Activated CD4-positive, alpha-beta T cell treated with anti-CD3 and anti-CD28 coated beads for 24 hours (primary cell): ENCODE results near the gene BCKDK.
A peak's percentile ranks its signal among the peaks of the same experiment; 100 is the strongest.

Experiments used
- DNase-seq, 2 donors: peaks; one replicate each; pipeline ENCODE4 v3.0.0-alpha.2; 2020; ENCODE audit warnings: low read depth in 2 of 2

The BCKDK gene

DNA sequence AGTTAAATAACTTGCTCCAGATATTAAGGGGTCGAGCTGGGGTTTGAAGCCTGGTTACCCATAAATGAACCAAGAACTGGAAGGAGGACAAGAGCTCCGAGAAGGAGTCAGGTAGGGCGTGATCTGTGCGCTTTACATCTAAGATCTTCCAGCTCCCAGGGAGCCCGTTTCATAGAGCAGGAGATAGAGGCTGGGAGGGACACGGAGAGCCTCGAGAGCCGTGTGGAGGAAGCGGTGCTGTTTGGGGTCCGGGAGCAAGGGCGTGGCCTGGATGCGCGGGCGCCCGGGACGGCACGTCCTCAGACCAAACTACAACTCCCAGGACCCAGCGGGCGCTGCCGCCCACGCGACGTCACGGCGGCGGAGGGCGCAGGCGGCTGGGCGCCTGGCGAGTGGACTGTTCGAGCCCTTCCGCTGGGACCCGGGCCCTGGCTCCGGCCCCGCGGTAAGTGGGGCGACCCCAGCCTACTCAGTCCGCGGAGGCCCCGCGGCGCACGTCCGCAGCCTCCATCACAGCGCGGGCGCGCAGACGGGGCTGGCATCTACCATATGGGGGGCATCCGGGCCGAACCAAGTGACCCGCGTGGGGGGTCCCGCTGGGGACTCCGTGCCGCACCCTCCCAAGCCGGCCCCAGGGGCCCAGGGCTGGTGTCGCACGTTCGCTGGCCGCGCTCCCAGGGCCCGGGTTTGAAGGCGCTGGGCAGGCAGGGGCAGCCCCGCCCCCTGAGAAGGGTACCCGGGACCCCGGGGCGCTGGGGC, at the start of gene BCKDK:
BCKDK (plus strand) TSS at position 352 of the 759 bp plus-strand sequence. CDS start 838 bp downstream, outside the sequence.
- DNase-seq, result peak; percentile 67 to 73

DNA sequence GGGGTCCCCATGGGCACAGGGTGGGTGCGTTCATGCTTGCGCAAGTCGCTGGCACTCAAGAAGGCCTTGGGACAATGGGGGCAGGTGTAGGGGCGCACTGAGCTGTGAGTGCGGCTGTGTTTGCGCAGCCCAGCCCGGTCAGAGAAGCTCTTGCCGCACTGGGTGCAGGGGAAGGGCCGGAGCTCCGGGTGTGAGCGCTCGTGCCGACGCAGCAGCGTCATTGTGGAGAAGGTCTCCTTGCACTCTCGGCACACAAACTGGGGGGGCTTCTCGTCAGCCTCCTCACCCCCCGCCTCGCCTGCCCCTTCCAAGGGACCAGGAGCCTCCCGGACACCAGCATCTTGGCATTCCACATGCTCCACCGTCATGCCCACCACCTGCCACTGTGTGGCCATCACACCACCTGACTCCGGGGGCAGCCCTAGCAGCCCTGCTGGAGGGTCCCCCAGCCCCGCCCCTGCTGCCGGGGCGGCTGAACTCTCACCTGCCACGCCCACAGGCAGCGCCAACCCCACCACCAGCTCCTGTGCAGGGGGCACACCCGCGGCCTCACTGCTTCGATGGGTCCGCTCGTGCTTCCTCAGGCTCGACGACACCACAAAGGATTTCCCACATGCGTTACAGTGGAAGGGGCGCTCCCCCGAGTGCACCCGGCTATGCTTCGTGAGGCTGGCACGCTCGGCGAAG, 46.9 kb upstream of the BCKDK start:
- no peak for DNase-seq

DNA sequence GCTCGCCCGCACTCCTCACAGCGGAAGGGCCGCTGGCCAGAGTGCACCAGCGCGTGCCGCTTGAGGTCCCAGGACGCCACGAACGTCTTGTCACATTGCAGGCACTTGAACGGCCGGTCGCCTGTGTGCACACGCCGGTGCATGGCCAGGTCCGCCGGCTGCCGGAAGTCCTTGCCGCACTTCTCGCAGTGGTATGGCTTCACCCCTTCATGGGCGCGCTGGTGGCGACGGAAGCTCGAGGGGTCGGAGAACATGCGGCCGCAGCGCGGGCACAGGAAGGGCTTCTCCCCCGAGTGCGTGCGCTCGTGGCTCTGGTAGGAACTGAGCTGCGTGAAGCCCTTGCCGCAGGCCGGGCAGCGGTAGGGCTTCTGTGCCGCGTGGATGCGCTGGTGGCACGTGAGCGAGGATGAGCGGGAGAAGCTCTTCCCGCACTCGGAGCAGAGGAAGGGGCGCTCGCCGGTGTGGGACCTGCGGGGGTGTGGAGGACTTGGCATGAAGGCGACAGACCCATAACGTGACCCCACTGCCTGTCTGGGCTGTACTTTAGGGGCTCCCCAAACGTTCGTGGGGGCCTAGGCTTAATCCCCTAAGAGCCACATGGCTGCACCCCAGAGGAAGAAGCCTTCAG, 46.3 kb upstream of the BCKDK start:
- no peak for DNase-seq

DNA sequence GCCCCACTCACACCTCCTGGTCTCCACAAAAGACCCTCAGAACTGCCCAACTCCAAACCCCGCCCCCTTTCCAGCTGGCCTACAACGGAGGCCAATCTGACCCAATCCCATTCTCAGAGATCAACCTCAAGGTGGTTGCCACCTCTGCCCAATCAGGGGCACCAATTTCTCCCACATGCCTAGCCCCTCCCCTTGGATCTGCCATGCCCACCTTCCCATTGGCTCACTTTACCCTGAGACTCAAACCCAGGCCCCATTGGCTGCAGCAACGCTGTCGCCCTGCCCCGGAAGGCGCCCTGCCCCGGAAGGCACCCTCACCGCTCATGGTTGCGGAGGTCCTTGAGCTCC, 44.7 kb upstream of the BCKDK start:
- no peak for DNase-seq

DNA sequence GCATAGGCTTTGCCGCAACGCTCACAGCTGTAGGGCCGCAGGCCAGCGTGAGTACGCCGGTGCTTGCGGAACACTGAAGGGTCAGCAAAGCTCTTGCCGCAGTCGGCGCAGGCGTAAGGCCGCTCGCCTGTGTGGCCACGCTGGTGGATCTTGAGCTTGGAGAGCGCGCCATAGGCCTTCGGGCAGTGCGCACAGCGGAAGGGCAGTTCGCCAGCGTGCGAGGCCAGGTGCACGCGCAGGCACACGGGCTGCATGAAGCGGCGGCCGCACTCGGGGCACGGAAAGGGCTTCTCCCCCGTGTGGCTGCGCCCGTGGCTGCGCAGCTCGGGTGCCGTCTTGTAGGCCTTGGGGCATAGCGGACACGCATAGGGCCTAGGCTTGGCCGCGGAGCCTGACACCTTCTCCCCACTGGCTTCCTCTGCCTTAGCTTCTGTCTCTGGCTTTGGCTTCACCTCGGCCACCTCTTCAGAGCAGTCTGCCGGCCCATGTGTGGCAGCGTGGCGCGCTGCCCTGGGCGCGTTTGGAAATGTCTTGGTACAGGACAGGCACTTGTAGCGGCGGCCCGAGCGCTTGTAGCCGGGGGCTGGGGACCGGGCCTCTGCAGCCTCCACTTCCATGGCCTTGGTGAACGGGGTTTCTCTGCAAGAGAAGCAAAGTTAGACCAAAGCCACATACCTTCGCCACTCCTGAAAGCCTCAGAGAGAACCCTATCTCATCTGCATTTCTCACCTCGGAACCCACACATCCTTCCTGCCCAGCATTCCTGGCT, 44.2 kb upstream of the BCKDK start:
- DNase-seq, result no peak

DNA sequence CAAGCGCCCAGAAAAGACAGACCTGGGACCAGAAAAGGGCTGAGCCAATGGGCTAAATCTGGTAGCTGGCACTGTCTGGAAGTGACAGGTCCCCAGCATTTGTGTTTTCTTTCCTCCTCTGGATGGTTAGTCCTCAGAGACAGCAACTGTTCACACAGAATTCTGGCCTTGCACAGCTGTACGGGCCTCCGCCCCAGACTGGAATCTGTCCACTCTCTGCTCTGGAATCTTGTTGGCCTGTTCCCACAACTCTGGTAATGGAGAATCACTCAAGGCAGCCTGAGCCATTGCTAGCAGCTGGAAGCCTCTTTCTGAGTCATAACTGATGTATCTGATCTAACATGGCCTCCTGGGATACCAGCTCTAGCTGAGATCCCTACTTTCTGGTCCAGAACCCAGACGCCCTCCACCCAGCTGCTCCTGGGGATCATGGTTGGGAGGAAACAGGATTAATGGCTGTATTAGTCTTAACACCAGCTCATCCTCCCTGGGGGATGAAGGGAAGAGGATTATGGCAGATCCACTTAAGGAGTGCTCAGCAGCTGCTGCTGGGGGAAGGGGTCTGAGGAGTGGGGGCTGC, 43.2 kb upstream of the BCKDK start:
- DNase-seq, result no peak

DNA sequence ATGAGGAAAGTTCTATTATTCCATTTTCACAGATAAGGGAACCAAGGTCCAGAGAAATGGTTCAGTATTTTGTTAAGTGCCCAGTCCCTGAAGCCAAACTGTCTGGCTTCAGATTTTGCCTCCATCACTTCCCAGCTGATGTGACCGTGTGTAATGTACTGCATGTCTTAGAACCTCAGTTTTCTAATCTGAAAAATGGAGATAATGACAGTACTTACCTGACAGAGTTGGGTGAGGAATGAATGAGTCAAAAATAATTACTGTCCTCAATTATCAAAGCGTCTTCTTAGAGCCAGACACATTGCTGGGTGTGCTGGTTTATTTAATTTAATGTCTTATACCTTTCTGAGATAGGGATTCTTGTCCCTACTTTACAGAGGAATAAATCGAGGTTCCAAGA, 40.8 kb upstream of the BCKDK start:
- no peak for DNase-seq

DNA sequence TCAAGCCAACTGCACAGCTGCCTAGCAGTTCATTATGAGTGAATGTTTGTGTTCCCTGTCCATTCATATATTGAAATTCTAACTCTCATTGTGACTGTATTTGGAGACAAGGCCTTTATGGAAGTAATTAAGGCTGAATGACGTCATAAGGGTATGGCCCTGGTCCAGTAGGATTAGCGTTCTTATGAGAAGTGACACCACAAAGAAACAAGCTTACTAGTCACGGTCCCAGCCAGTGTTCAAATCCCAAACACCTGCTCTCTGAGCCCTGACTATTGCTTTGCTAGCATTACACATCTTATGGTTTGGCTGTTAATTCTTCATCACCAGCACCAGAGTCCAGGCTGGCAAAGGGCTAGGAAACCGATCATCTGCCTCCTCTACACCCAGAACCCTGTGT, 36.3 kb upstream of the BCKDK start:
- no peak for DNase-seq

DNA sequence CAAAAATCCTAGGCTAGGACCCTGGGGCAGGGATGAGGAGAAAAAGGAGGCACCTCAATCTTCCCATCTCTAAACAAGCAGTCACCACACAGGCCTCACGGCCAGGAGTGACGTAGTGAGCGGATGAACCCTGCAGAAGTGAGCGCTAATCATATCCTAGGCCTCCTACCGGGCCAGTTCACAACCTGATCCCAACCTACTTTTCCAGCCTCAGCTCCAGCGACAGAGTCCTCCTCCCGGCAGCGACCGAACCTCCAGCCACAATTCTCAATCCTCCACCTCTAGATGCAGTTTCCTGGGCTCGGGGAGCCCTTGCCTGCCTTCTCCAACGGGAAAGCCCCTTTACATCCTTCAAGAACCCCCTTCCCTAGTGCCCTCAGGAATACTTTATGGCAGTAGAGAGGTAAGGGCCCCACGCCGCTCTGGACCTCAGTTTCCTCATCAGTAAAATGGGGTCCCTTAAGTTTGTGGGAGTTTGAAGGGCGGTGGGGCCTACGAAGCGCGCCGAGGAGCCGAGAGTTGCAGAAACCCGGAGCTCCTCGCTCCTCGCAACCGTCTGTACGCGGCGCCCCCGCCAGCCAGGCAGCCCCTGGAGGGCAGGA, 35.5 kb upstream of the BCKDK start:
- no peak for DNase-seq

DNA sequence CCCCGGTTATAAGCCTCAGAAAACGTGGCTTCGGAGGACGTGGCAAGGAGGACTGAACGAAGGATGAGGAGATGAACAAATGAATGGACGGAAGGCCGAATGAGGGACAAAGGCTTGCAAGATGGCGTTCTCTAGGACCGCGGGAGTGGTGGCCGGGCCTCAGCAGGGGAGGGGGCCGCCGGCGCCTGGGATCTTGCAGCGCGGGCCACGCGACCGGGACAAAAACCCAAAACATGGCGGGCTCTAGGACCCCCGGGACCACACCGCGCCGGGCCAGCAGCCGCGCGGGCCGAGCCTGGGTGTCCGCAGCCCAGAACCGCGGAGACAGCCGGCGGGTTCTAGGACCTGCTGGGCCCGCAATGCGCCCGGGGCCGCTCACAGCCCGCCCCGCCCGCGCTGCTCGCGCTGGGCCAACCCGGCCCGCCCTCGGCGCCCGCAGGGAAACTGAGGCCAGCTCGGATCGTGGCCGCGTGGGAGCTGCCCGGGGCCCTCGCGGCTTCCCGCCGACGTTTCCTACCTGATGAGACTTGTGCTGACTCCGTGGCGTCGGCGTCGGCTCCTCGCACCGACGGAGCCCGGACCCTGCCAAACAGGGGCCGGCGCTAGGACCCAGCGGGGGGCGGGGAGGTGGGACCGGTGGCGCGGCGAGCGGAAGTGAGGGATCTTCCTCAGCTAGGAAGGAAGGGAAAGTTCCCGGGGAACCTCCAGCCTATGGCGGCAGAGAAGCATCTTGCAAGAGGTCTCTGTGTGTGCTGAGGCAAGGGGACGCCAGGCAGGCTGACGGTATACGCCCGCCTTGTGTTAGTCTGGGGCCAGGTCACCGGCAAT, 34.8 kb upstream of the BCKDK start:
- peak; percentile 83 to 85 for DNase-seq

DNA sequence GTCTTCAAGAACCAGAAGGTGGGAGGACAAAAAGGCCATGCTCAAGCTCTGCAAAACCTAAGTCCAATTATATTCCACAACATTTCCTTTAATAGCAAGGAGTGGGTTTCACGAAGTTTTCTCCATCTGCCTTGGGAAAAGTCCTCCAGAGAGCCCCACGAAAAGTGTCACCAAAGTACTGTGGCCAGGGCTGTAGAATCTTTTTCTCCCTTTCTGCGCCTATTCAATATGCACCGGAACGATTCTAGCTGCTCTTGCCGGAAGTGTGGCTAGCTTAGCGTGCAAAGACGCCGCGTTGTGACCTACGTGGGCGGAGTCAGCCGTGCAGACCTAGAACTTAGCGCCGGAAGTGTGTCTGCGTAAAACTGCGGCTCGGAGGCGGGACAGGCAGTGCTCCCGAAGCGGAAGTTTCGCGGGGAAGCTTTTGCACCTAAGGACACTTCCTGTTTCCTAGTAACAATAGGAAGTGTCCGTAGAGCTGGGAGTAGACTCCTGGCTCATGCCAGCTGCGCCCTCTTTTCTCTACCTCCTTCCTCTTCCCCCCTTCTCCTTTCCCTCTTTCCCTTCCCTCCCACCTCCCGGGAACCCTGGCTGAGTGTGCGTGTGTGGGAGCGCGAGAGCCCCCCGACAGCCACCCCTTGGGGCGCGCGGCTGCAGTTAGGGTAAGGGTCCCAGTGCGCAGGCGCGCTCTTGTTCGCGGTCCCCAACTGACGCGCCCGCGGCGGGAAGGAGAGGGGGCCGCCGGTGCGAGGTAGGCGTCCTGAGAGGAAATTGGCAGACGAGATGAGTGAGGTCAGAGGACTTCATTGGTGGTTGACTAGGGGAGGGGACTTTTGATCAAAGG, 34.0 kb upstream of the BCKDK start, which contains the start of the genes ZNF646 and ZNF668:
ZNF646 (plus strand) TSS at position 453 of the 844 bp plus-strand sequence. CDS start 1,903 bp downstream, outside the sequence.
ZNF668 (minus strand) TSS at position 271 of the 844 bp plus-strand sequence. CDS start 9,781 bp downstream, outside the sequence.
- peak; percentile 91 to 97 for DNase-seq

DNA sequence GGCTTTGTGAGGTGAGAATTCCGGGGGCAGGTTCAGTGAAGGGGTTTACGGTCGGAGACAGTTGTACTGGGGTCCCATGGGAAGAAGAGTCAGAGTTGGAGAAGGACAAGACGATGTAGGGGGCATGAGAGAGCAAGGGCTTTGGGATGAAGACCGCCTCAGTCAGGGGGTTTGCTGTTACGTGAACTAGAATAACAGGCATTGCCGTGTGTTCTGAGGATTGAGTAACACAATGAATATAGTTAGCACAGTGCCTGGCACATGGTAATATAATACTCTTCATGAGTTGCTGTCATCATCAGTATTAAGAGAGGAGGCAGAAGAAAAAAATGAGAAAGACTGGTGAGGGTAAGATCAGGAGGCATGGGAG, 33.4 kb upstream of the BCKDK start:
- no peak for DNase-seq

DNA sequence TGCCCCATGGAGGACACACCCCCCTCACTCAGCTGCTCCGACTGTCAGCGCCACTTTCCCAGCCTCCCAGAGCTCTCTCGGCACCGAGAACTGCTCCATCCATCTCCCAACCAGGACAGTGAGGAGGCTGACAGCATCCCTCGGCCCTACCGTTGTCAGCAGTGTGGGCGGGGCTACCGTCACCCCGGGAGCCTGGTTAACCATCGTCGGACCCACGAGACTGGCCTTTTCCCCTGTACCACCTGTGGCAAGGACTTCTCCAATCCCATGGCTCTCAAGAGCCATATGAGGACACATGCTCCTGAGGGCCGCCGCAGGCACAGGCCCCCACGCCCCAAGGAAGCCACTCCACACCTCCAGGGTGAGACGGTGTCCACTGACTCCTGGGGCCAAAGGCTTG, 31.9 kb upstream of the BCKDK start:
- no peak for DNase-seq

DNA sequence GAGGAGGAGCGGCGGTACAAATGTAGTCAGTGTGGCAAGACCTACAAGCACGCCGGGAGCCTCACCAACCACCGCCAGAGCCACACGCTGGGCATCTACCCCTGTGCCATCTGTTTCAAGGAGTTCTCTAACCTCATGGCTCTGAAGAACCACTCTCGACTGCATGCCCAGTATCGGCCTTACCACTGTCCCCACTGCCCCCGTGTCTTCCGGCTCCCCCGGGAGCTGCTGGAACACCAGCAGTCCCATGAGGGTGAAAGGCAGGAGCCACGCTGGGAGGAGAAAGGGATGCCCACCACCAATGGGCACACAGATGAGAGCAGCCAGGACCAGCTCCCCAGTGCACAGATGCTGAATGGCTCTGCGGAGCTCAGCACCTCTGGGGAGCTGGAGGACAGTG, 31.2 kb upstream of the BCKDK start:
- no peak for DNase-seq

DNA sequence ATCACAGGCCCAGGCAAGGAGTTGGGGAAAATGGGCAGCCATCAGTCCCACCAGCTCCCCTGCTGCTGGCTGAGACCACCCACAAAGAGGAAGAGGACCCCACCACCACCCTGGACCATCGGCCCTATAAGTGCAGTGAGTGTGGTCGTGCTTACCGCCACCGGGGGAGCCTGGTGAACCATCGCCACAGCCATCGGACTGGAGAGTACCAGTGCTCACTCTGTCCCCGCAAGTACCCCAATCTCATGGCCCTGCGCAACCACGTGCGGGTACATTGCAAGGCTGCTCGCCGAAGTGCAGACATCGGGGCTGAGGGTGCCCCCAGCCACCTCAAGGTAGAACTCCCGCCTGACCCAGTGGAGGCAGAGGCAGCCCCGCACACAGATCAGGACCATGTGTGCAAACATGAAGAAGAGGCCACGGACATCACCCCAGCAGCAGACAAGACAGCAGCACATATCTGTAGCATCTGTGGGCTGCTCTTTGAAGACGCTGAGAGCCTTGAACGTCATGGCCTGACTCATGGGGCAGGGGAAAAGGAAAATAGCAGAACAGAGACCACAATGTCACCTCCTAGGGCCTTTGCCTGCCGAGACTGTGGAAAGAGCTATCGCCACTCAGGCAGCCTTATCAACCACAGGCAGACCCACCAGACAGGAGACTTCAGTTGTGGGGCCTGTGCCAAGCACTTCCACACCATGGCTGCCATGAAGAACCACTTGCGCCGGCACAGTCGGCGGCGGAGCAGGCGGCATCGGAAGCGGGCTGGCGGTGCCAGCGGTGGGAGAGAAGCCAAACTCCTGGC, 30.4 kb upstream of the BCKDK start:
- DNase-seq, result no peak

DNA sequence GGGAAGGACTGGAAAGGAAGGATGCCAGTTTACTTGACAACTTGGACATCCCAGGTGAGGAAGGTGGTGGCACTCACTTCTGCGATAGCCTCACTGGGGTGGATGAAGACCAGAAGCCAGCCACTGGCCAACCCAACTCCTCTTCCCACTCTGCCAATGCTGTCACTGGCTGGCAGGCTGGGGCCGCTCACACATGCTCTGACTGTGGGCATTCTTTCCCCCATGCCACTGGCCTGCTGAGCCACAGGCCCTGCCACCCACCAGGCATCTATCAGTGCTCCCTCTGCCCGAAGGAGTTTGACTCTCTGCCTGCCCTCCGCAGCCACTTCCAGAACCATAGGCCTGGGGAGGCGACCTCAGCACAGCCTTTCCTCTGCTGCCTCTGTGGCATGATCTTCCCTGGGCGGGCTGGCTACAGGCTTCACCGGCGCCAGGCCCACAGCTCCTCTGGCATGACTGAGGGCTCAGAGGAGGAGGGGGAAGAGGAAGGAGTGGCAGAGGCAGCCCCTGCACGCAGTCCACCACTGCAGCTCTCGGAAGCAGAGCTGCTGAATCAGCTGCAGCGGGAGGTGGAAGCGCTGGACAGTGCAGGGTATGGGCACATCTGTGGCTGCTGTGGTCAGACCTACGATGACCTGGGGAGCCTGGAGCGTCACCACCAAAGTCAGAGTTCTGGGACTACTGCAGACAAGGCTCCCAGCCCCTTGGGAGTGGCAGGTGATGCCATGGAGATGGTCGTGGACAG, 29.4 kb upstream of the BCKDK start:
- no peak for DNase-seq

DNA sequence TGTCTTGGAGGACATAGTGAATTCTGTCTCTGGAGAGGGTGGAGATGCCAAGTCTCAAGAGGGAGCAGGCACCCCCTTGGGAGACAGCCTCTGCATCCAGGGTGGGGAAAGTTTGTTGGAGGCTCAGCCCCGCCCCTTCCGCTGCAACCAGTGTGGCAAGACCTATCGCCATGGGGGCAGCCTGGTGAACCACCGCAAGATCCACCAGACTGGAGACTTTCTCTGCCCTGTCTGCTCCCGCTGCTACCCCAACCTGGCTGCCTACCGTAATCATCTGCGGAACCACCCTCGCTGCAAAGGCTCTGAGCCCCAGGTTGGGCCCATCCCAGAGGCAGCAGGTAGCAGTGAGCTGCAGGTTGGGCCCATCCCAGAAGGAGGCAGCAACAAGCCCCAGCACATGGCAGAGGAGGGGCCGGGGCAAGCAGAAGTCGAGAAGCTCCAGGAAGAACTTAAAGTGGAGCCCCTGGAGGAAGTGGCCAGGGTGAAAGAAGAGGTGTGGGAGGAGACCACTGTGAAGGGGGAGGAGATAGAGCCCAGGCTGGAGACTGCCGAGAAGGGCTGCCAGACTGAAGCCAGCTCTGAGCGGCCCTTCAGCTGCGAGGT, 28.7 kb upstream of the BCKDK start:
- DNase-seq, result no peak
